GM19395 (cell line): Measurements from ENCODE around the gene CES2.
"Not testable (repeated sequence)": the region's sequence is repeated elsewhere in the genome, so short reads cannot be mapped to it uniquely, and the experiment has no call there.

Source experiments
- ATAC-seq: cut with Tn5 transposase; IDR thresholded peaks from one replicate; pipeline ENCODE4 v1.9.1; 2021; ENCODE audit warnings: mild to moderate bottlenecking, moderate library complexity; ENCODE audit not compliant: unreplicated experiment

The CES2 gene

DNA sequence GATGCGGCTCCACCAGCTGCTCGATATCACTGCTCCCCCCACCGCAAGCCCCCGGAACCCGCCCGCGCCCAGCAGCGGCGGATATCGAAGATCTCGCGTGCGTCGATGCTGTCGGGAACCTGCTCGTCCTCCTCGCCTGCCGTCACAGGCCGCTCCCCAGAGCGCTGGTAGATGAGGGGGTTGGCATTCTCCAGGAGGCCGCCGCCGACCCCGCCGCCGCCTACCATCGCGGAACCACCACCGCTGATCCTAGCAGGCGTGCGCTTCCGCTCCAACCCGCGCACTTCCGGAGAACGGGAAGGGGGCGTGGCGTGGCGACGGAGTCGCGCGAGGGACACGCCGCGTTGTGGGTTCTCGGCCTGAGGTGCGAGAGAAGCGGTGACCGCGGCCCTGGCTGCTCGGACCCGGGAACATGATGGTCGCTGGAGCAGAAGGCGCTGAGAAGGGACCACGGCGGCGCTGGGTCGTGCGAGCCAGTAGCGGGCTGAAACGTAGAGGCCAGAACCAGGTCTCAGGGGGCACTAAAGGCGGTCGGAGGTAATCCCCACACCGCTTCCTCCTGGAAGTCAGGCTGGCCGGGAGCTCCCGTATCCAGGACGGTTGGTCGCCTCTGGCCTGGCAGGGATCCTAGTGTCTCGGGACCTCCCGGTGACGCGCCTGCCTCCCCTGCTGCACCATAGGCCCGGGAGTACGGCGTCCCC, 1.0 kb upstream of the CES2 start, which contains the start of gene CIAO2B:
Gene CIAO2B (minus strand): TSS at position 265 of the 701 bp plus-strand sequence. CDS start 38 bp downstream, at position 227.
- ATAC-seq = peak; percentile 80

DNA sequence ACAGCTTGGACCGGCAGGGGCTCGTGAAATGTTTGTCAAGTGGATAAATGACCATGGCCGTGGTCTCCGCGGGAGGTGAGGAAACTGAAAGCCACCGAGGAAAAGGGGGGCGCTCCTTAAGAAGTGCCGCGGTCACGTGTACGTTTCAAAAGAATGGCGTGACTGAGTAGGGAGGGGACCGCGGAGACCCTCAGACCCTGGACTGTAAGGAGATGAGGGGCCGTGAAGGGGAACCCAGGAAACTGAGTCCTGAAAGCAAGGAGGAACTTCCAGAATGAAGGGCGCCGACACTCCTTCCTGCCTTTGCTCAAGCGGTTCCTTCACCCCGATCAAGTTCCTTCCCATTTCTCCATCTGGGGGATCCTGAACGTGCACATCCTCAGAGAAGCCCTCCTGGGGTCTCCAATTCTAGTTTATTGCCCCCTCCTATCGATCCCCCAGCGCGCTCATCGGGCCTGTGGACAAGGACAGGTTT, 440 bp upstream of the CES2 start:
- ATAC-seq = peak; percentile 18

DNA sequence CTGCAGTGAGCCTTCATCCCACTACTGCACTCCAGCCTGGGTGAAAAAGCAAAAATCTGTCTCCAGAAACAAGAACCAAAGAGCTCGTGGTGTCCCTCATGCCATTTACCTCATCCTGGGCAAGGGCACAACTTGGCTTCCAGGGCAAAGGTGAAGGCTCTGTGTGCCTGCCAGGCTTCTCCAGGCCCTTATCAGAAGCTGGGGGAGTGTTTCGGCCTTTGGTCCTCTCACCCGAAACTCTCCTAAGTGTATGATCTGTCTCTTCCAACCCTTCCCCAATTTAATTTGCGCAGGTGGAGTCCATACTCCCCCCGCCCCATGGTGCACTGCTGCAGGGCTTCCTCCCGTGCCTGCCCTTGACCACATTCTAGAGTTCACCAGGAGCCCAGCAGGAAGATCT, 1.1 kb downstream of the CES2 start:
- ATAC-seq = no peak

DNA sequence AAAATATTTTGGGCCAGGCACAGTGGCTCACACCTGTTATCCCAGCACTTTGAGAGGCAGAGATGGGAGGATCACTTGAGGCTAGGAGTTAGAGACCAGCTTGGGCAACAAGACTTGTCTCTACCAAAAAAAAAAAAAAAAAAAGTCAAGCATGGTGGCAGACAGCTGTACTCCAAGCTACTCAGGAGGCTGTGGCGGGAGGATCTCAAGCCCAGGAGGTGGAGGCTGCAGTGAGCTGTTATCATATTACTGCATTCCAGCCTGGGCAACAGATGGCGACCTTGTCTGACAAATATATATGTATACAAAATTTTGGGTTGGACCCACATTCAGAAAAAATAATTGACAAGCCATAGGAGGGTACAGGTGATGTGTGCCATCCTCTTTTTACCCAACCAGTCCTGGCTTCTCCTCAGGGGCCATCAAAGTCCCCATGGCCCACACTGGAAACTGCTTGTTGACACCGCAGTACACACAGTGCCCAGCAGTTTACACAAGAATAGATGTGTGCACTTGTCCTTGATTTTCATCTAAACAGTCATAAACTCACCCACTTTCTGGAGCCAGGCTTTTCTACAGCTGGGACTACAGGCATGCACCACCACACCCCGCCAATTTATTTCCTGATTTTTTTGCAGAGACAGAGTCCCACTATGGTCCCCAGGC, 1.7 kb downstream of the CES2 start:
- ATAC-seq = no peak

DNA sequence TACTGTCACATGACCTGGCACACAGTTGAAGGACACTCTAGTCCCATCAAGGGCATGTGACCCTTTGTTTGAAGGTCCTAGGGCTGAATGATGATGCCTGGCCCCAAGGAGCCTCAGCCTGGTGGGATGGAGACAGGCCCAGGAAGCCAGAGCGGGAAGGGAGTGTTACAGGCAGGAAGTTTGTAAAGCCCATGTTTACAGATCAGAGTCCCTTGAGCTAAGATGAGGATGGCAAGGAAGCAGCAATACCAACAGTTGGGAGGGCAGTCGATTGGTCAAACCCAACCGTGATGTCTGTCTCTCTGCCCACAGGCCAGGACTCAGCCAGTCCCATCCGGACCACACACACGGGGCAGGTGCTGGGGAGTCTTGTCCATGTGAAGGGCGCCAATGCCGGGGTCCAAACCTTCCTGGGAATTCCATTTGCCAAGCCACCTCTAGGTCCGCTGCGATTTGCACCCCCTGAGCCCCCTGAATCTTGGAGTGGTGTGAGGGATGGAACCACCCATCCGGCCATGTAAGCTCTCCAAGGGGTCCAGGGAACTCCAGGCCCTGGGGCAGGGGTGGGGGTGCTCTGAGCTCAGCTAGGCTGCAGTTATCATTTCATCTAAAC, 2.5 kb downstream of the CES2 start:
- no peak for ATAC-seq

DNA sequence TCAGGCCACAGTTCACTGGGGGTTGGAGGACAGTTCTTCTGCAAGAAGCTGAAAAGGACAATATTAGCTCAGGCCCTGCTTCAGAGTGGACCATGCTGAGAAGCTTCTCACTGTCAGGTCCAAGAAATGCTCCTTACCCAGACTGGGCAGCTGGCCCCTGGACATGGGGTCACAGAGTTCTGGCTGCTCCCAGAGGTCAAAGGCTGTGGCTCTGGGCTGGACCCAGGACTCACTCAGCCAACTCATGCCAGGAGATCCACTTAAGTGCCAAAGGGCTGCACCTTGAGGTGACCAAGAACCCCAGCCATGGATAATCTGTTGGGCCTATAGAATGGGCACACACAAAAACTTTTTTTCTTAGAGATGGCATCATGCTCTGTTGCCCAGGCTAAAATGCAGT, 4.0 kb downstream of the CES2 start:
- no peak for ATAC-seq

DNA sequence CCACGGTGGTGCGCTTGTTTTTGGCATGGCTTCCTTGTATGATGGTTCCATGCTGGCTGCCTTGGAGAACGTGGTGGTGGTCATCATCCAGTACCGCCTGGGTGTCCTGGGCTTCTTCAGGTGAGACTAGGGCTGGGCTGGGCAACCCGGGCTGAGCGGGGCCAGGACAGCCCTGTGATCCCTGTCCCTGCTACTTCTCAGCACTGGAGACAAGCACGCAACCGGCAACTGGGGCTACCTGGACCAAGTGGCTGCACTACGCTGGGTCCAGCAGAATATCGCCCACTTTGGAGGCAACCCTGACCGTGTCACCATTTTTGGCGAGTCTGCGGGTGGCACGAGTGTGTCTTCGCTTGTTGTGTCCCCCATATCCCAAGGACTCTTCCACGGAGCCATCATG, 4.9 kb downstream of the CES2 start:
- no peak for ATAC-seq

DNA sequence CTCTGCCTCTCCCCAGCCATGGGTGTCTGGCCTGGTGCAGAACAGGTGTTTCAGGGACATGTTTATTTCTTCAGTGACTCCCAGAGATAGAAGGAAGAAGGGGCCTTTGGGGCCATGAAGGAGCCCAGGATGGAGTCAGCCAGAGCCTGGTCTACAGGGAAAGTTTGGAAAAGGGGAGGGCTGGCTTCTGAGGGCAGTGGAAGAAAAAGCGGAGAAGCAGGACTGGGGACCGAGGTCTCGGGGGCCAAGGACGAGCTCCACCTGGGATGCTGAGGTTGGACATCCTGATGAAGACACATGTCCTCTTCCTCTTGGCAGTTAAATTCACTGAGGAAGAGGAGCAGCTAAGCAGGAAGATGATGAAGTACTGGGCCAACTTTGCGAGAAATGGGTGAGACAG, 7.7 kb downstream of the CES2 start:
- no peak for ATAC-seq

DNA sequence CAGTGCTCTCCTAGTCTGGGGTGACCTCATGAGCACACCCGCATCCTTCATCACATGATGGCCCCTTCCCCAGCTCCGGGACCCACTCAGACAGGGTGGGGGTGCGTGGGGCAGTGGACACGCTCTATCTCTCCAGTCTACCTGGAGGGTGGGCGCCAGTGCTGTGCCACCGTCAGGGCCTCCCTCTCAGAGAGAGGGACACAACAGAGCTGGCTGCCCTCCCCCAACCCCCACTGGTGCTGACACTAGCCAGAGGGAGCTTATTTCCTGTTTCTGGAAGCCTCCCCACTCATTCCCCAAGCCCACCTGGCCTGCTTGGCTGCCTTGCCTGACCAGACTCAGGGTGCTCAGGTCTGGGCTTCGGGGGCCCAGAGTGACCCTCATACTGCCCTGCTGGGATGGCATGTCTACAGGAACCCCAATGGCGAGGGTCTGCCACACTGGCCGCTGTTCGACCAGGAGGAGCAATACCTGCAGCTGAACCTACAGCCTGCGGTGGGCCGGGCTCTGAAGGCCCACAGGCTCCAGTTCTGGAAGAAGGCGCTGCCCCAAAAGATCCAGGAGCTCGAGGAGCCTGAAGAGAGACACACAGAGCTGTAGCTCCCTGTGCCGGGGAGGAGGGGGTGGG, 8.2 kb downstream of the CES2 start:
- ATAC-seq = no peak

DNA sequence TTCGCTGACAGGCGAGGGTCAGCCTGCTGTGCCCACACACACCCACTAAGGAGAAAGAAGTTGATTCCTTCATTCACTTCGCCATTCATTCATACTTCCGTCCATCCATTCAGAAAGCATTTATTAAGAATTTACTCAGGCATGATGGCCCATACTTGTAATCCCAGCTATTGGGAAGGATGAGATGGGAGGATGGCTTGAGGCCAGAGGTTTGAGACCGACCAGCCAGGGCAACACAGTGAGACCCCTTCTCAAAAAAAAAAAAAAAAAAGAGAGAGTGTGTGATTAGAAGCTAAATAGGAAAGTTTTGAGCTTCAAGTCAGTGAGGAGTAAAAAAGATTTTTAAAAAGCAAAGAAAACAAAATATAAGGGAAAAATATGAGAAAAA, 8.7 kb downstream of the CES2 start:
- no peak for ATAC-seq

DNA sequence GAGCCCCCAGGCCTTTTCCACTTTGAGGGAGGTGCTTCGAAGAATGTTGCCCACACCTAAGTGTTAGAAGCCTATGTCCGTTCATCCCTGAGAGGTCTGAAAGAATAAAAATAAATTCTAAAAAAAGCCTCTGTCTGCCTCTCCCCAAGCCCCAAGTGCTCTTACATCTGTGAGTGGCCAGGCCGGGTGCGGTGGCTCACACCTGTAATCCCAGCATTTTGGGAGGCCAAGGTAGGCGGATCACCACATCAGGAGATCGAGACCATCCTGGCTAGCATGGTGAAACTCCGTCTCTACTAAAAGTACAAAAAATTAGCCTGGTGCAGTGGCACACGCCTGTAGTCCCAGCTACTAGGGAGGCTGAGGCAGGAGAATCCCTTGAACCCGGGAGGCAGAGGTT, 9.7 kb downstream of the CES2 start:
- ATAC-seq = not testable (repeated sequence)

DNA sequence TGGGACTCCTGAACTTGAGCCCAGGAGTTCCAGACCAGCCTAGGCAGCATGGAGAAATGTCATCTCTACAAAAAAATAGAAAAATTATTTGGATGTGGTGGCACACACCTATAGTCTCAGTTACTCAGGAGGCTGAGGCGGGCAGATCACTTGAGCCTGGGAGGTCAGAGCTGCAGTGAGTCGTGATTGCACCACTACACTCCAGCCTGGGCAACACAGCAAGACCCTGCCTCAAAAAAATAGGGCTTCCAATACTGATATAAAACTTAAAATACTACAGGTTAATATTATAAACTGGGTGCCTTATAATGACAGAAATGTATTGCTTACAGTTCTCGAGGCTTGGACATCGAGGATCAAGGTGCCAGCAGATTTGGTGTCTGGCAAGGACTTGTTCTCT, 10.6 kb downstream of the CES2 start:
- no peak for ATAC-seq

DNA sequence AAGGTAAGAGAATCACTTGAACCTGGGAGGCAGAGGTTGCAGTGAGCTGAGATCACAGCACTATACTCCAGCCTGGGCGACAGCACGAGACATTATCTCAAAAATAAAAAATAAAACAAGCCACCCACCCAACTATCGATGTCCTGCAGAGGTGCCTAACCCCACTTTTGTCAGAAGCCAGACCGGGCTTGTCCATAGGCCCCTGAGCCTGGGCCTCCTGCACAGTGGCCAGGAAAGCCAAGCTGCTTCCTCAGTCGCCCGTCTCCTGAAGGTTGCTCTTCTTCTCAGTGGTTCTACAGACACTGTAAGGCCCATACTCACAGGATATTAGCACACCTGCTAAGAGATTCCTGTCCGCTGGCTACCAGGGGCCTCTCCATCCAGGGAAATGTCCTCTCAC, 11.2 kb downstream of the CES2 start:
- ATAC-seq = no peak

DNA sequence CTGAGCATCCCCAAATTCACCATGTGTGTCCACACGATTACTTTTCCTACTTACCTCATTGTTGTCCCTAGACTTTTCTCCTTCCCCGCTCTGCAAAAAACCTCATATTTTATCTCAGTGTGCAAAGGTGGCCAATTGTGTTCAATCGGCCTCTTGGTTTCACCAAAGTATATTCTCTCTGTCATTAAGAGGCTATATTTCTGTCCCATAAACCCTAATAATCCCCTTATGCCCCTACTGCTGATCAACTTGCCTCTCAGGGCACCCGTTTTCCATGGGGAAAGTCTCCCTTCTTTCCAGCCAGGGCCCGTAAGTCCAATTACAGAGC, 11.6 kb downstream of the CES2 start:
- no peak for ATAC-seq

DNA sequence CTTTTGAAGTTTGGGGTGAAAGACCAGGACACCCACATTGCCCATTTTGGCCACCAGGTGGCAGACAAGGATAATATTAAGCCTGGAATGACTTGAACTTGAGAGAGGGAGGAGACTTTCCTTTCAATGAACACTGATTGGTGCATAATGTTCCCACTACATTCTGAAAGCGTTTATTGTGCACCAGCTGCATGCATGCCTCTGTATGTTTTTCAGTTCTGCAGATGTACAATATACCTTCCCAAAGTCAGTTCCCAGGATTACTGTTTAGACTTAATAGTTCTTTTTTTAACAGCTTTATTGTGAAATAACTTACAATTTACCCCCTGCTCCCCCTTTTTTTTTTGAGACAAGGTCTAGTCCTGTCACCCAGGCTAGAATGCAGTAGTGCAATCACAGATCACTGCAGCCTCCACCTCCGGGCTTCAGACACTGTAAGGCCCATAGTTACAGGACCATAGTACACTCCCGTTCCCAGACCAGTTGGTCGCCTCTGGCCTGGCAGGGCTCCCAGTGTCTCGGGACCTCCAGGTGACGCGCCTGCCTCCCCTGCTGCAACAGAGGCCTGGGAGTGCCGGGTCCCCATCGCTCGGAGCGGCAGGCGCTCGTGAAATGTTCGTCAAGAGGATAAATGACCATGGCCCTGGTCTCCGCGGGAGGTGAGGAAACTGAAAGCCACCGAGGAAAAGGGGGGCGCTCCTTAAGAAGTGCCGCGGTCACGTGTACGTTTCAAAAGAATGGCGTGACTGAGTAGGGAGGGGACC, 12.2 kb downstream of the CES2 start:
- peak; percentile 79 for ATAC-seq

DNA sequence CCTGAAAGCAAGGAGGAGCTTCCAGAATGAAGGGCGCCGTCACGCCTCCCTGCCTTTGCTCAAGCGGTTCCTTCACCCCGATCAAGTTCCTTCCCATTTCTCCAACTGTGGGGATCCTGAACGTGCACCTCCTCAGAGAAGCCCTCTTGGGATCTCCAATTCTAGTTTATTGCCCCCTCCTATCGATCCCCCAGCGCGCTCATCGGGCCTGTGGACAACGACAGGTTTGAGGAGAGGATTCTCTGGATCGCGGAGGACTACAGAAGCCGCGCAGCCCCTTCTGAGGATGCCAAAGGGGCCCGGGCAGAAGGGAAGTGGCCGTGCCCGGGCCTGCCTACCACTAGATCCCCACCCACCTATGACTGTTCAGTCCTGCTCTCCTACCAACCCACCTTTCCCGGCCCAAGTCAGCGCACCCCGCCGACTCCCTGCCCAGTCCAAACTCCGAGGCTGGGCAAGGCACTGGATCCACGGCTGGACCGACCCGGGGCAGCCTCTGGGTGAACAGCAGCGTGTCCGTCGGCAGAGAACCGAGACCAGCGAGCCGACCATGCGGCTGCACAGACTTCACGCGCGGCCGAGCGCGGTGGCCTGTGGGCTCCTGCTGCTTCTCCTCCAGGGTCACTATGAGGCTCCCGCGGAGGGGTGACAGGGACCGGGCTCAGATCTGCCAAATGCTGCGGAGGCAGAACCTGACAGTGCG, 13.0 kb downstream of the CES2 start:
- no peak for ATAC-seq

DNA sequence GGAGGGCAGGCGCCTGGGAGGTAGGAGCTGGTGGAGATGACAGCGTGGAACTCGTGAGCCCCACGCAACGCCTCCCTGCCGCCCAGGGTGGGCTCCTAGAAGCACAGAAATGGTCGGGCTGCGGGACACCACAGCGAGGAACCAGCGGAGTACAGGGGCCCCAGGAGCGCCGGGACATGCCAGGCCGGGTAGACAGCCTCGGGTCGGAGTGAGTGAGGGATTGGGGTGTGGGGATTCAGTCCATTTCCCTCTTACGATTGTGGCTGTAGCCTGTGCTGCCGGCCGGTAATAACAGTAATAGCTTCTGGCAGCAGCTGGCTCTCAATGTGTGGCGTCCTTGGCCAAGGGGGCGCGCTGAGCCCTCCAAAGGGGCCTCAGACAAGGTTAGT, 13.5 kb downstream of the CES2 start:
- ATAC-seq = no peak

DNA sequence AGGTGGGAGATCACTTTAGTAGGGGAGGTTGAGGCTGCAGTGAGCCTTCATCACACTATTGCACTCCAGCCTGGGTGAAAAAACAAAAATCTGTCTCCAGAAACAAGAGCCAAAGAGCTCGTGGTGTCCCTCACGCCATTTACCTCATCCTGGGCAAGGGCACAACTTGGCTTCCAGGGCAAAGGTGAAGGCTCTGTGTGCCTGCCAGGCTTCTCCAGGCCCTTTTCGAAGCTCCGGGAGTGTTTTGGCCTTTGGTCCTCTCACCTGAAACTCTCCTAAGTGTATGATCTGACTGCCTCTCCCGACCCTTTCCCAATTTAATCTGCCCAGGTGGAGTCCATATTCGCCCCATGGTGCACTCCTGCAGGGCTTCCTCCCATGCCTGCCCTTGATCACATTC, 14.2 kb downstream of the CES2 start:
- ATAC-seq = no peak

DNA sequence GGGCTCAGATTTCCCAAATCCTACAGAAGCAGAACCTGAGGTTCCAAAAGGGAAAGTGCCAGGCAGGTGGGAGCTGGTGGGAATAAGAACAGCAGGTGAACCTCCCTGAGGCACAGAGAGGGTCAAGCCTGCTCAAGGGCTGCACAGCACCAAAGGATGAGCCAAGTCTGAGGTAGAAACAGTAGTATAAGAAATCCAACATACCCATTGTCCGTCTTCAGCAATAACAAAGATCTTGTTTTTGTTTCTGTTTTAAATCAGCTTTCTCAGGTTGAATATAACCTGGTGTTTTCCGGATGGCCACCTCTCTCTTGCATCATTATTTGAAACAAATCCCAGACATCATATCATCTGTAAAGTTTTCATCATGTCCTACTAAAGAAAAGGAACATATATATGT, 15.1 kb downstream of the CES2 start:
- ATAC-seq = no peak

DNA sequence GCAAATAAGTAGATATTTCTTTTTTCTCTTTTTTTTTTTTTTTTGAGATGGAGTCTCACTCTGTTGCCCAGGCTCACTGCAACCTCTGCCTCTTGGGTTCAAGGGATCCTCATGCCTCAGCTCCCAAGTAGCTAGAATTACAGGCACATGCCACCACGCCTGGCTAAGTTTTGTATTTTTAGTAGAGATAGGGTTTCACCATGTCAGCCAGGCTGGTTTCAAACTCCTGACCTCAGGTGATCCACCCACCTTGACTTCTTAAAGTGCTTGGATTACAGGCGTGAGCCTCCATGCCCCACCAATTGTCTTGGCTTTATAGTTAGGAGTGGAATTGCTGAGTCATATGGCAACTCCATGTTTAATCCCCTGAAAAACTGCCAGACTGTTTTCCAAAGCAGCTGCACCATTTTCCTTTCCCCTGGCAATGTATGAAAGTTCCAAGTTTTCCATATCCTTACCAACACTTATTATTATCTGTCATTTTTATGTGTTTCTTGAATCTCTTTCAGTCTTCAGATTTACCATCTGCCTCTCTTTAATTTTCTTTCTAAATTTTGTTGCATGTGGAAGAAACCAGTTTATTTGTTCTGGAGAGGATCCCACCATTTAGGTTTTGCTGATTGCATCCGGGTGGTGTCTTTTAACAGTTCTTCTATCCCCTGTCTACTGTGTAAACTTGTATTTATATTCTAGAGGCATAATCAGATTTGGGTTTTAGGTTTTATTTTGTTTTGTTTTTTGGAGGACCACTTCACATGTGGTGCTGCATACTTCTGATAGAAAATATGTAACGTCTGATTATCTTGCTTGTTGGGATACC, 15.9 kb downstream of the CES2 start:
- ATAC-seq = no peak
